WTC11 (cell line): ENCODE results near the gene PPP2R1B. TPM values are rescaled to one million over a fixed set of nuclear protein-coding genes. Genes with fewer than 3 reads are reported as not detected.

Experiments used
- ATAC-seq: fragments of 200-7000 bp; cut with Tn5 transposase; 2 replicates; pipeline ENCODE4 v1.10.0; 2021; ENCODE audit warnings: mild to moderate bottlenecking, moderate library complexity
- CTCF ChIA-PET: fragments of 300-600 bp; sonication (Branson Sonifier 250); formaldehyde crosslinking; loops from one replicate; lab custom pipeline; 2021; ENCODE audit warnings: antibody characterized with exemption; lab: Charles Lee
- POLR2A ChIA-PET: fragments of 350-600 bp; sonication (Branson Sonifier 250); formaldehyde crosslinking; loops from one replicate; lab custom pipeline; 2021; ENCODE audit warnings: antibody characterized with exemption; lab: Charles Lee
- DNase-seq: peaks from one replicate; pipeline ENCODE4 v3.0.0; 2021; ENCODE audit warnings: low spot score
- H3K27ac Mint-ChIP-seq: 2 replicates; pipeline ENCODE4 v1.8.0; 2021; ENCODE audit warnings: mixed read lengths
- H3K27me3 Mint-ChIP-seq: 2 replicates; pipeline ENCODE4 v1.8.0; 2021; ENCODE audit warnings: low read depth, mild to moderate bottlenecking, moderate library complexity, mixed read lengths
- H3K36me3 Mint-ChIP-seq: 2 replicates; pipeline ENCODE4 v1.8.0; 2021; ENCODE audit warnings: mixed read lengths
- H3K4me1 Mint-ChIP-seq: 2 replicates; pipeline ENCODE4 v1.8.0; 2022; ENCODE audit warnings: mixed read lengths
- H3K4me3 Mint-ChIP-seq: 2 replicates; pipeline ENCODE4 v1.8.0; 2021; ENCODE audit warnings: mild to moderate bottlenecking, moderate library complexity, mixed read lengths
- H3K9me3 Mint-ChIP-seq: 2 replicates; pipeline ENCODE4 v1.8.0; 2021; ENCODE audit warnings: mixed read lengths
- CREM ChIP-seq: sonication (generic); formaldehyde crosslinking; IDR thresholded peaks from 2 replicates; pipeline ENCODE4 v1.8.1; 2022; ENCODE audit warnings: mild to moderate bottlenecking, missing genetic modification reagents, moderate library complexity
- NFATC4 ChIP-seq: fragments of 250-450 bp; sonication (Bioruptor Pico); IDR thresholded peaks from 2 replicates; pipeline ENCODE4 v1.9.0; 2021; ENCODE audit warnings: mild to moderate bottlenecking
- NR2C2 ChIP-seq: sonication (generic); formaldehyde crosslinking; IDR thresholded peaks from 2 replicates; pipeline ENCODE4 v1.8.0; 2022; ENCODE audit warnings: mild to moderate bottlenecking, missing genetic modification reagents
- NR3C1 ChIP-seq: sonication (generic); formaldehyde crosslinking; conservative IDR thresholded peaks from 2 replicates; pipeline ENCODE4 v1.8.1; 2023; ENCODE audit warnings: low read depth, mild to moderate bottlenecking, missing genetic modification reagents
- SOX15 ChIP-seq: fragments of 250-450 bp; sonication (Bioruptor Pico); IDR thresholded peaks from 2 replicates; pipeline ENCODE4 v1.9.0; 2021; ENCODE audit warnings: mild to moderate bottlenecking
- ZNF219 ChIP-seq: sonication (generic); formaldehyde crosslinking; IDR thresholded peaks from 2 replicates; pipeline ENCODE4 v1.8.0; 2023; ENCODE audit warnings: missing genetic modification reagents, mild to moderate bottlenecking, borderline replicate concordance
- ZNF423 ChIP-seq: fragments of 250-450 bp; sonication (Bioruptor Pico); IDR thresholded peaks from 2 replicates; pipeline ENCODE4 v2.1.2; 2022; ENCODE audit warnings: mild to moderate bottlenecking, moderate library complexity
- total RNA-seq: library from RNA; stranded (reverse); gene quantifications from 3 replicates; pipeline ENCODE4 v1.2.3, GENCODE V29; 2021
- TF ChIP-seq, protein P1 (sequence below): sonication (generic); formaldehyde crosslinking; IDR thresholded peaks from 2 replicates; pipeline ENCODE4 v1.8.0; 2023; ENCODE audit warnings: missing genetic modification reagents, mild to moderate bottlenecking, borderline replicate concordance
- TF ChIP-seq, protein P2 (sequence below): sonication (generic); formaldehyde crosslinking; IDR thresholded peaks from 2 replicates; pipeline ENCODE4 v1.8.1; 2023; ENCODE audit warnings: mild to moderate bottlenecking, missing genetic modification reagents, borderline replicate concordance
- TF ChIP-seq, protein P3 (sequence below): sonication (generic); formaldehyde crosslinking; IDR thresholded peaks from 2 replicates; pipeline ENCODE4 v1.8.1; 2023; ENCODE audit warnings: mild to moderate bottlenecking, missing genetic modification reagents, moderate library complexity
- TF ChIP-seq, protein P4 (sequence below): sonication (generic); formaldehyde crosslinking; conservative IDR thresholded peaks from 2 replicates; pipeline ENCODE4 v1.8.1; 2022; ENCODE audit warnings: mild to moderate bottlenecking, missing genetic modification reagents
- TF ChIP-seq, protein P5 (sequence below): sonication (generic); formaldehyde crosslinking; IDR thresholded peaks from 2 replicates; pipeline ENCODE4 v1.8.0; 2022; ENCODE audit warnings: mild to moderate bottlenecking, missing genetic modification reagents
- TF ChIP-seq, protein P6 (sequence below): sonication (generic); formaldehyde crosslinking; IDR thresholded peaks from 2 replicates; pipeline ENCODE4 v1.8.1; 2022; ENCODE audit warnings: mild to moderate bottlenecking, missing genetic modification reagents, moderate library complexity, borderline replicate concordance
- TF ChIP-seq, protein P7 (sequence below): fragments of 200-600 bp; IDR thresholded peaks from 2 replicates; pipeline ENCODE4 v1.8.0; 2022; ENCODE audit warnings: antibody characterized with exemption
- TF ChIP-seq, protein P8 (sequence below): sonication (generic); formaldehyde crosslinking; IDR thresholded peaks from 2 replicates; pipeline ENCODE4 v1.8.0; 2022; ENCODE audit warnings: mild to moderate bottlenecking, missing genetic modification reagents
- TF ChIP-seq, protein P9 (sequence below): sonication (generic); formaldehyde crosslinking; IDR thresholded peaks from 2 replicates; pipeline ENCODE4 v1.8.1; 2023; ENCODE audit warnings: mild to moderate bottlenecking, missing genetic modification reagents
- TF ChIP-seq, protein P10 (sequence below): fragments of 250-450 bp; sonication (Bioruptor Pico); IDR thresholded peaks from 2 replicates; pipeline ENCODE4 v1.9.0; 2021; ENCODE audit warnings: moderate library complexity, mild to moderate bottlenecking, inconsistent platforms, borderline replicate concordance

The PPP2R1B gene
- total RNA-seq, 1 experiment from 2014 or later, result 87.7 TPM

DNA sequence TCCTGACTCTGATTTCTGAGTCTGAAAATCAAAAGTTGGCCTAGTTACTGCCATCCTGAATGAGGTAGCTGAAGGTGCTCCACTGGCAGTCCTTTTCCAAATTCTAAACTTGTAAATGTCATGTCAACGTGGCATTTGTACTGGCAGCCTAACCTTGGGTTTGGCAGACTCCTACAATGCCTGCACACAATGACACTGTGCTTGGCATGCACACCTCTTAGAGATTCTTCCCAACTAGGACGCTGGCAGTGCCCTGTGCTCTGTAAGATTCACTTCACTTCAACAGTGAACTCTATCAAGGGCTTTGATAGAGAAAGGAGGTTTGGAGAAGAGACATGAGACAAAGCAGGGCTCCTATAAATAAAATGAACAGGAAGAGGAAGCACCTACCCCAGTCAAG, 21.9 kb upstream of the PPP2R1B start (continued):
- no peak for TF ChIP-seq ZNF219 (CRISPR knock-in tag)
- TF ChIP-seq, protein P1, sequence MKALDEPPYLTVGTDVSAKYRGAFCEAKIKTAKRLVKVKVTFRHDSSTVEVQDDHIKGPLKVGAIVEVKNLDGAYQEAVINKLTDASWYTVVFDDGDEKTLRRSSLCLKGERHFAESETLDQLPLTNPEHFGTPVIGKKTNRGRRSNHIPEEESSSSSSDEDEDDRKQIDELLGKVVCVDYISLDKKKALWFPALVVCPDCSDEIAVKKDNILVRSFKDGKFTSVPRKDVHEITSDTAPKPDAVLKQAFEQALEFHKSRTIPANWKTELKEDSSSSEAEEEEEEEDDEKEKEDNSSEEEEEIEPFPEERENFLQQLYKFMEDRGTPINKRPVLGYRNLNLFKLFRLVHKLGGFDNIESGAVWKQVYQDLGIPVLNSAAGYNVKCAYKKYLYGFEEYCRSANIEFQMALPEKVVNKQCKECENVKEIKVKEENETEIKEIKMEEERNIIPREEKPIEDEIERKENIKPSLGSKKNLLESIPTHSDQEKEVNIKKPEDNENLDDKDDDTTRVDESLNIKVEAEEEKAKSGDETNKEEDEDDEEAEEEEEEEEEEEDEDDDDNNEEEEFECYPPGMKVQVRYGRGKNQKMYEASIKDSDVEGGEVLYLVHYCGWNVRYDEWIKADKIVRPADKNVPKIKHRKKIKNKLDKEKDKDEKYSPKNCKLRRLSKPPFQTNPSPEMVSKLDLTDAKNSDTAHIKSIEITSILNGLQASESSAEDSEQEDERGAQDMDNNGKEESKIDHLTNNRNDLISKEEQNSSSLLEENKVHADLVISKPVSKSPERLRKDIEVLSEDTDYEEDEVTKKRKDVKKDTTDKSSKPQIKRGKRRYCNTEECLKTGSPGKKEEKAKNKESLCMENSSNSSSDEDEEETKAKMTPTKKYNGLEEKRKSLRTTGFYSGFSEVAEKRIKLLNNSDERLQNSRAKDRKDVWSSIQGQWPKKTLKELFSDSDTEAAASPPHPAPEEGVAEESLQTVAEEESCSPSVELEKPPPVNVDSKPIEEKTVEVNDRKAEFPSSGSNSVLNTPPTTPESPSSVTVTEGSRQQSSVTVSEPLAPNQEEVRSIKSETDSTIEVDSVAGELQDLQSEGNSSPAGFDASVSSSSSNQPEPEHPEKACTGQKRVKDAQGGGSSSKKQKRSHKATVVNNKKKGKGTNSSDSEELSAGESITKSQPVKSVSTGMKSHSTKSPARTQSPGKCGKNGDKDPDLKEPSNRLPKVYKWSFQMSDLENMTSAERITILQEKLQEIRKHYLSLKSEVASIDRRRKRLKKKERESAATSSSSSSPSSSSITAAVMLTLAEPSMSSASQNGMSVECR (CRISPR knock-in tag), result no peak

DNA sequence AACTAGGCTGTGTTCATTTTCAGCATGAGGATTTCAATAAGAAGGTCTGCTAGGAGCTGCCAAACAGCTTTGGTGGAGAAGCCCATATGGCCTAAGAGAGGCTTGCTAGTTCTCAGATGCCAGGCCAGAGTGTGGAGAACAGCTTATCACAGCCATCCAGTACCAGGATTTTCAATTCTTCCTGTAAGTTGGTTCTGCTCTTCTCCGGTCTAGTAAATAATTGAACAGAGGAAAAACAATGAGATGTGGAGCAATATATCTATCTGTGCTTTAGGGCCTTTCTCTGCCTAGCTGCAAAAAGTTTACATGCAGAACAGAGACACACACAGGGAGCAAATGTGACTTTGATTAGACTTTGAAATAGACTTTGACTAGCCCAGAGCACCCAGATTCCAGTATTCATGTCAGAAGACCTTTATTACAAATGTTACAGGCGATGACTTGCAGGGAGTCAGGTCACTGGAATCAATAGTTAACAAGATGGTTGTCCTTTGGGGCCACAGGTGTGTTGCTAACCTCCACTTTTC, 19.8 kb upstream of the PPP2R1B start:
- ChIA-PET POLR2A (no interaction called here), CTCF (interaction anchor here (0.8 kb wide), 1 partner anchor 196 kb away, joined by 3 read pairs; no protein-coding TSS in a partner anchor)
- H3K36me3 Mint-ChIP-seq, result no peaks in the 10 kb centered on the region
- no peak for ATAC-seq
- H3K27me3 Mint-ChIP-seq, result no peaks in the 10 kb centered on the region
- peak overlapping the region; percentile 17; the same call in 1 of the 2 replicates for H3K27ac Mint-ChIP-seq
- DNase-seq, result no peak
- no peak overlapping the region for H3K4me3 Mint-ChIP-seq
- H3K9me3 Mint-ChIP-seq, result no peaks in the 10 kb centered on the region
- no peaks in the 10 kb centered on the region for H3K4me1 Mint-ChIP-seq
- TF ChIP-seq, protein P2, sequence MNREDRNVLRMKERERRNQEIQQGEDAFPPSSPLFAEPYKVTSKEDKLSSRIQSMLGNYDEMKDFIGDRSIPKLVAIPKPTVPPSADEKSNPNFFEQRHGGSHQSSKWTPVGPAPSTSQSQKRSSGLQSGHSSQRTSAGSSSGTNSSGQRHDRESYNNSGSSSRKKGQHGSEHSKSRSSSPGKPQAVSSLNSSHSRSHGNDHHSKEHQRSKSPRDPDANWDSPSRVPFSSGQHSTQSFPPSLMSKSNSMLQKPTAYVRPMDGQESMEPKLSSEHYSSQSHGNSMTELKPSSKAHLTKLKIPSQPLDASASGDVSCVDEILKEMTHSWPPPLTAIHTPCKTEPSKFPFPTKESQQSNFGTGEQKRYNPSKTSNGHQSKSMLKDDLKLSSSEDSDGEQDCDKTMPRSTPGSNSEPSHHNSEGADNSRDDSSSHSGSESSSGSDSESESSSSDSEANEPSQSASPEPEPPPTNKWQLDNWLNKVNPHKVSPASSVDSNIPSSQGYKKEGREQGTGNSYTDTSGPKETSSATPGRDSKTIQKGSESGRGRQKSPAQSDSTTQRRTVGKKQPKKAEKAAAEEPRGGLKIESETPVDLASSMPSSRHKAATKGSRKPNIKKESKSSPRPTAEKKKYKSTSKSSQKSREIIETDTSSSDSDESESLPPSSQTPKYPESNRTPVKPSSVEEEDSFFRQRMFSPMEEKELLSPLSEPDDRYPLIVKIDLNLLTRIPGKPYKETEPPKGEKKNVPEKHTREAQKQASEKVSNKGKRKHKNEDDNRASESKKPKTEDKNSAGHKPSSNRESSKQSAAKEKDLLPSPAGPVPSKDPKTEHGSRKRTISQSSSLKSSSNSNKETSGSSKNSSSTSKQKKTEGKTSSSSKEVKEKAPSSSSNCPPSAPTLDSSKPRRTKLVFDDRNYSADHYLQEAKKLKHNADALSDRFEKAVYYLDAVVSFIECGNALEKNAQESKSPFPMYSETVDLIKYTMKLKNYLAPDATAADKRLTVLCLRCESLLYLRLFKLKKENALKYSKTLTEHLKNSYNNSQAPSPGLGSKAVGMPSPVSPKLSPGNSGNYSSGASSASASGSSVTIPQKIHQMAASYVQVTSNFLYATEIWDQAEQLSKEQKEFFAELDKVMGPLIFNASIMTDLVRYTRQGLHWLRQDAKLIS, result no peak
- no peak for TF ChIP-seq NFATC4 (CRISPR knock-in tag)
- no peak for TF ChIP-seq NR3C1 (CRISPR knock-in tag)
- TF ChIP-seq, protein P3, sequence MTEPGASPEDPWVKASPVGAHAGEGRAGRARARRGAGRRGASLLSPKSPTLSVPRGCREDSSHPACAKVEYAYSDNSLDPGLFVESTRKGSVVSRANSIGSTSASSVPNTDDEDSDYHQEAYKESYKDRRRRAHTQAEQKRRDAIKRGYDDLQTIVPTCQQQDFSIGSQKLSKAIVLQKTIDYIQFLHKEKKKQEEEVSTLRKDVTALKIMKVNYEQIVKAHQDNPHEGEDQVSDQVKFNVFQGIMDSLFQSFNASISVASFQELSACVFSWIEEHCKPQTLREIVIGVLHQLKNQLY (CRISPR knock-in tag), result no peak
- TF ChIP-seq, protein P4, sequence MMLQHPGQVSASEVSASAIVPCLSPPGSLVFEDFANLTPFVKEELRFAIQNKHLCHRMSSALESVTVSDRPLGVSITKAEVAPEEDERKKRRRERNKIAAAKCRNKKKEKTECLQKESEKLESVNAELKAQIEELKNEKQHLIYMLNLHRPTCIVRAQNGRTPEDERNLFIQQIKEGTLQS (CRISPR knock-in tag), result no peak
- TF ChIP-seq, protein P5, sequence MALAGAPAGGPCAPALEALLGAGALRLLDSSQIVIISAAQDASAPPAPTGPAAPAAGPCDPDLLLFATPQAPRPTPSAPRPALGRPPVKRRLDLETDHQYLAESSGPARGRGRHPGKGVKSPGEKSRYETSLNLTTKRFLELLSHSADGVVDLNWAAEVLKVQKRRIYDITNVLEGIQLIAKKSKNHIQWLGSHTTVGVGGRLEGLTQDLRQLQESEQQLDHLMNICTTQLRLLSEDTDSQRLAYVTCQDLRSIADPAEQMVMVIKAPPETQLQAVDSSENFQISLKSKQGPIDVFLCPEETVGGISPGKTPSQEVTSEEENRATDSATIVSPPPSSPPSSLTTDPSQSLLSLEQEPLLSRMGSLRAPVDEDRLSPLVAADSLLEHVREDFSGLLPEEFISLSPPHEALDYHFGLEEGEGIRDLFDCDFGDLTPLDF (CRISPR knock-in tag), result no peak
- TF ChIP-seq, protein P6, sequence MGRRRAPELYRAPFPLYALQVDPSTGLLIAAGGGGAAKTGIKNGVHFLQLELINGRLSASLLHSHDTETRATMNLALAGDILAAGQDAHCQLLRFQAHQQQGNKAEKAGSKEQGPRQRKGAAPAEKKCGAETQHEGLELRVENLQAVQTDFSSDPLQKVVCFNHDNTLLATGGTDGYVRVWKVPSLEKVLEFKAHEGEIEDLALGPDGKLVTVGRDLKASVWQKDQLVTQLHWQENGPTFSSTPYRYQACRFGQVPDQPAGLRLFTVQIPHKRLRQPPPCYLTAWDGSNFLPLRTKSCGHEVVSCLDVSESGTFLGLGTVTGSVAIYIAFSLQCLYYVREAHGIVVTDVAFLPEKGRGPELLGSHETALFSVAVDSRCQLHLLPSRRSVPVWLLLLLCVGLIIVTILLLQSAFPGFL, result no peak
- TF ChIP-seq SOX15 (CRISPR knock-in tag), result no peak
- no peak for TF ChIP-seq ZNF423
- no peak for TF ChIP-seq CREM (CRISPR knock-in tag)
- TF ChIP-seq NR2C2, result no peak
- TF ChIP-seq, protein P7, sequence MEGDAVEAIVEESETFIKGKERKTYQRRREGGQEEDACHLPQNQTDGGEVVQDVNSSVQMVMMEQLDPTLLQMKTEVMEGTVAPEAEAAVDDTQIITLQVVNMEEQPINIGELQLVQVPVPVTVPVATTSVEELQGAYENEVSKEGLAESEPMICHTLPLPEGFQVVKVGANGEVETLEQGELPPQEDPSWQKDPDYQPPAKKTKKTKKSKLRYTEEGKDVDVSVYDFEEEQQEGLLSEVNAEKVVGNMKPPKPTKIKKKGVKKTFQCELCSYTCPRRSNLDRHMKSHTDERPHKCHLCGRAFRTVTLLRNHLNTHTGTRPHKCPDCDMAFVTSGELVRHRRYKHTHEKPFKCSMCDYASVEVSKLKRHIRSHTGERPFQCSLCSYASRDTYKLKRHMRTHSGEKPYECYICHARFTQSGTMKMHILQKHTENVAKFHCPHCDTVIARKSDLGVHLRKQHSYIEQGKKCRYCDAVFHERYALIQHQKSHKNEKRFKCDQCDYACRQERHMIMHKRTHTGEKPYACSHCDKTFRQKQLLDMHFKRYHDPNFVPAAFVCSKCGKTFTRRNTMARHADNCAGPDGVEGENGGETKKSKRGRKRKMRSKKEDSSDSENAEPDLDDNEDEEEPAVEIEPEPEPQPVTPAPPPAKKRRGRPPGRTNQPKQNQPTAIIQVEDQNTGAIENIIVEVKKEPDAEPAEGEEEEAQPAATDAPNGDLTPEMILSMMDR, result no peak
- TF ChIP-seq, protein P8, sequence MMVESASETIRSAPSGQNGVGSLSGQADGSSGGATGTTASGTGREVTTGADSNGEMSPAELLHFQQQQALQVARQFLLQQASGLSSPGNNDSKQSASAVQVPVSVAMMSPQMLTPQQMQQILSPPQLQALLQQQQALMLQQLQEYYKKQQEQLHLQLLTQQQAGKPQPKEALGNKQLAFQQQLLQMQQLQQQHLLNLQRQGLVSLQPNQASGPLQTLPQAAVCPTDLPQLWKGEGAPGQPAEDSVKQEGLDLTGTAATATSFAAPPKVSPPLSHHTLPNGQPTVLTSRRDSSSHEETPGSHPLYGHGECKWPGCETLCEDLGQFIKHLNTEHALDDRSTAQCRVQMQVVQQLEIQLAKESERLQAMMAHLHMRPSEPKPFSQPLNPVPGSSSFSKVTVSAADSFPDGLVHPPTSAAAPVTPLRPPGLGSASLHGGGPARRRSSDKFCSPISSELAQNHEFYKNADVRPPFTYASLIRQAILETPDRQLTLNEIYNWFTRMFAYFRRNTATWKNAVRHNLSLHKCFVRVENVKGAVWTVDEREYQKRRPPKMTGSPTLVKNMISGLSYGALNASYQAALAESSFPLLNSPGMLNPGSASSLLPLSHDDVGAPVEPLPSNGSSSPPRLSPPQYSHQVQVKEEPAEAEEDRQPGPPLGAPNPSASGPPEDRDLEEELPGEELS, result no peak
- TF ChIP-seq, protein P9, sequence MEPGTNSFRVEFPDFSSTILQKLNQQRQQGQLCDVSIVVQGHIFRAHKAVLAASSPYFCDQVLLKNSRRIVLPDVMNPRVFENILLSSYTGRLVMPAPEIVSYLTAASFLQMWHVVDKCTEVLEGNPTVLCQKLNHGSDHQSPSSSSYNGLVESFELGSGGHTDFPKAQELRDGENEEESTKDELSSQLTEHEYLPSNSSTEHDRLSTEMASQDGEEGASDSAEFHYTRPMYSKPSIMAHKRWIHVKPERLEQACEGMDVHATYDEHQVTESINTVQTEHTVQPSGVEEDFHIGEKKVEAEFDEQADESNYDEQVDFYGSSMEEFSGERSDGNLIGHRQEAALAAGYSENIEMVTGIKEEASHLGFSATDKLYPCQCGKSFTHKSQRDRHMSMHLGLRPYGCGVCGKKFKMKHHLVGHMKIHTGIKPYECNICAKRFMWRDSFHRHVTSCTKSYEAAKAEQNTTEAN (CRISPR knock-in tag), result no peak
- TF ChIP-seq, protein P10, sequence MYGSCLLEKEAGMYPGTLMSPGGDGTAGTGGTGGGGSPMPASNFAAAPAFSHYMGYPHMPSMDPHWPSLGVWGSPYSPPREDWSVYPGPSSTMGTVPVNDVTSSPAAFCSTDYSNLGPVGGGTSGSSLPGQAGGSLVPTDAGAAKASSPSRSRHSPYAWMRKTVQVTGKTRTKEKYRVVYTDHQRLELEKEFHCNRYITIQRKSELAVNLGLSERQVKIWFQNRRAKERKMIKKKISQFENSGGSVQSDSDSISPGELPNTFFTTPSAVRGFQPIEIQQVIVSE (CRISPR knock-in tag), result no peak
